ENCODE measurements around the gene NOD2.

DNA sequence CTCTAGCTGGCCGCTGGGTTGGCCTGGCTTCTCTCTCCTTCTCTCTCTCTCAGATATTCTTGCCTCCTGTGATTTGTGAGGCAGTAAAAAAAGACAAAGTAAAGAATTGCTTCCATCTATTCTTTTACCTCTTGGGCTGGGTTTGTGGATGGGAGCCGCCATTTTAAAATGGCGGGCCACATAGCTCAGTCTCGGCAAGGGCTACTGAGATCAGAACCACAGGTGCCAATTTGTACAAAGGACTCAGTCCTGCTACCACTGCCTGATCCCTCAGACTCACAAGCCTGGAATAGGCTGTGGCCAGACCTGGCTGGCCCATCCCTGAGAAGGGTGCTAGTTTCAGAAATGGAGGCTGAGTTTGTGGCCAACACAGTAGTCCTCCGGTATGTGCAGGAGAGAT, 24.1 kb downstream of the NOD2 start:
- no peak for TF ChIP-seq POLR2A (IDR thresholded peaks at IDR 0.05)
- TF ChIP-seq, protein P1, sequence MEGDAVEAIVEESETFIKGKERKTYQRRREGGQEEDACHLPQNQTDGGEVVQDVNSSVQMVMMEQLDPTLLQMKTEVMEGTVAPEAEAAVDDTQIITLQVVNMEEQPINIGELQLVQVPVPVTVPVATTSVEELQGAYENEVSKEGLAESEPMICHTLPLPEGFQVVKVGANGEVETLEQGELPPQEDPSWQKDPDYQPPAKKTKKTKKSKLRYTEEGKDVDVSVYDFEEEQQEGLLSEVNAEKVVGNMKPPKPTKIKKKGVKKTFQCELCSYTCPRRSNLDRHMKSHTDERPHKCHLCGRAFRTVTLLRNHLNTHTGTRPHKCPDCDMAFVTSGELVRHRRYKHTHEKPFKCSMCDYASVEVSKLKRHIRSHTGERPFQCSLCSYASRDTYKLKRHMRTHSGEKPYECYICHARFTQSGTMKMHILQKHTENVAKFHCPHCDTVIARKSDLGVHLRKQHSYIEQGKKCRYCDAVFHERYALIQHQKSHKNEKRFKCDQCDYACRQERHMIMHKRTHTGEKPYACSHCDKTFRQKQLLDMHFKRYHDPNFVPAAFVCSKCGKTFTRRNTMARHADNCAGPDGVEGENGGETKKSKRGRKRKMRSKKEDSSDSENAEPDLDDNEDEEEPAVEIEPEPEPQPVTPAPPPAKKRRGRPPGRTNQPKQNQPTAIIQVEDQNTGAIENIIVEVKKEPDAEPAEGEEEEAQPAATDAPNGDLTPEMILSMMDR (IDR thresholded peaks at IDR 0.05) = no peak

Measured in uterus (tissue), 2 donors.